Activated CD8-positive, alpha-beta T cell treated with anti-CD3 and anti-CD28 coated beads, Interleukin-2, amount 10 ng/mL, durations not matched to agents 7 days and 5 days (primary cell): ENCODE data around the gene TNFRSF14. TPM values are rescaled to one million over a fixed set of nuclear protein-coding genes. Genes with fewer than 3 reads are reported as not detected.

ENCODE experiments used
- ATAC-seq: fragments of 150-1000 bp; cut with Tn5 transposase; one replicate; pipeline ENCODE4 v1.10.0; 2021; ENCODE audit warnings: moderate library complexity
- CTCF ChIA-PET: fragments of 350-600 bp; sonication (Branson Sonifier 250); formaldehyde crosslinking; loops from one replicate; lab custom pipeline; 2021; ENCODE audit warnings: antibody characterized with exemption; lab: Charles Lee
- POLR2A ChIA-PET: fragments of 350-600 bp; sonication (Branson Sonifier 250); formaldehyde crosslinking; loops from one replicate; lab custom pipeline; 2021; ENCODE audit warnings: antibody characterized with exemption; lab: Charles Lee
- DNase-seq: peaks from one replicate; pipeline ENCODE4 v3.0.0-alpha.2; 2020
- H3K27ac Mint-ChIP-seq: one replicate; pipeline ENCODE4 v1.8.0; 2021; ENCODE audit warnings: mild to moderate bottlenecking, mixed read lengths
- H3K27me3 Mint-ChIP-seq: one replicate; pipeline ENCODE4 v1.8.0; 2021; ENCODE audit warnings: low read depth, mixed read lengths
- H3K36me3 Mint-ChIP-seq: one replicate; pipeline ENCODE4 v1.8.0; 2021; ENCODE audit warnings: low read depth, mixed read lengths
- H3K4me1 Mint-ChIP-seq: one replicate; pipeline ENCODE4 v1.8.0; 2021; ENCODE audit warnings: low read depth, mixed read lengths
- H3K4me3 Mint-ChIP-seq: one replicate; pipeline ENCODE4 v1.8.0; 2021; ENCODE audit warnings: mild to moderate bottlenecking, mixed read lengths
- H3K9me3 Mint-ChIP-seq: one replicate; pipeline ENCODE4 v1.8.0; 2022; ENCODE audit warnings: mixed read lengths; ENCODE audit not compliant: insufficient read depth
- total RNA-seq, 2 experiments: library from RNA; stranded (reverse); gene quantifications; one replicate each; pipeline ENCODE4 v1.2.3, GENCODE V29; 2021

TNFRSF14 gene
- total RNA-seq, 2 experiments from 2014 or later = 85.8 to 86.5 TPM

DNA sequence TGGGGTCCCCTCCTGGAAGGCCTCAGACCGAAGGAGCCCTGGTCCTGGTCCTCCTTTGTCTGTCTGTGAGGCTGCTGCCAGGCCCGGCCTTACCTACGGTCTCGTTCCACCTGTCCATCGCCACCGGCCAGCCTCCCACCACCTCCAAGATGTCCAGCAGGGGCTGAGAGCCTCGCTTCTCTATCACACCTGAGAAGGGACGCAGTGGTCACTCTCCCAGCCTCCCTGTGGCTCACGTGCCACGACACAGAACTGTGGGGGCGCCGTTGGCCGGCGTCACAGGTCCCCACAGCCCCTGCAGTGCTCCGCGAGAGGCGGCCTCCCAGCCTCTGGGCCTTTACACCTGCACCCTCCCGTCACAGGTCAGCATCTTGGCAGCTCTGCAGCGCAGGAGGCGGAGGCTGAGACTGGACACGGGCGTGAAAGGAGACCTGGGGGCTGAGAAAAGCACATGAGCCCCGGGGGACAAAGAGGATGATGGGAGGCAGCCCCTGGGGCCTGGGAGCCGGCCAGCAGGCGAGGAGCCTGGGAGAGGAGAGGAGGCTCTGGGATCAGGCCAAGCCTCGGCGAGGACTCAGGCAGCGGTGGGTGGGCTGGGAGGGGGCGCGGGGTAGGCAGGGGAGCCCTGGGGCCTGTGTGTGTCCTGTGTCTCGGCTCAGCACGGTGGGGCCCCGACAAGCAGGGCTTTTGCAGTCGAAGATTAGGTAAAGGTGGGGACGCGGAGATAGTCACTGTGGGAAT lies 50.9 kb downstream of the TNFRSF14 start:
- CTCF ChIA-PET = no interaction called here

DNA sequence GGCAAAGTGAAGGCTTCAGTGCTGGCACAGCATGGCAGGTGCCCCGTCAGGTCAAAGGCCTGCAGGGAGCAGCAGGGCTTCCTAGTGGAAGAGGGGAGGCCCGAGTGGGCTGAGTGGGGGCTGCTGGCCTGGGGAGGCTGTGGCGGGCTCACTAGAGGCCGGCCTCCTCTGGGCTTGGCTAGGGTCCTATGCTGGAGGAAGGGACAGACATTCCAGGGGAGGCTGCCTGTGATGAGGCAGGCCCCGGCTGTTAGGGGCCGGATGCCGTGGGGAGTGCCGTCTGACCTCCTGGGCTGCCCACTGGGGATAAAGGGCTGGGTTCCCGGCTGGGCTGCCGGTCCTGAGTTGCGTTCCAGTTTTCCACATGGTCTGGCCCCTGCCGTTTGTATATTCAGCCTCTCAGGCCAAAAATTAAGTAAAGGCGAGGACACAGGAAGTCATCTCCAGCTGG lies 51.5 kb downstream of the TNFRSF14 start:
- Mint-ChIP-seq H3K4me3 (no peak overlapping the region), H3K4me1 (no peaks in the 10 kb centered on the region), H3K27me3 (no peaks in the 10 kb centered on the region), H3K27ac (no peak overlapping the region), H3K36me3 (no peaks in the 10 kb centered on the region), H3K9me3 (no peaks in the 10 kb centered on the region)
- DNase-seq = no peak
- ChIA-PET CTCF (no interaction called here), POLR2A (no interaction called here)
- no peak for ATAC-seq

More for the DNA sequence above, 50.9 kb downstream of the TNFRSF14 start:
- Mint-ChIP-seq H3K4me3 (no peak overlapping the region), H3K27ac (no peak overlapping the region), H3K36me3 (no peaks in the 10 kb centered on the region), H3K9me3 (no peaks in the 10 kb centered on the region), H3K4me1 (no peaks in the 10 kb centered on the region), H3K27me3 (no peaks in the 10 kb centered on the region)
- ATAC-seq (no peak), DNase-seq (no peak)
- POLR2A ChIA-PET = no interaction called here

GRCh38 chr1:2609319-2610035 lies 53.3 kb downstream of the TNFRSF14 start:
- no peaks in the 10 kb centered on the region for H3K27me3 Mint-ChIP-seq
- no peak overlapping the region for H3K4me3 Mint-ChIP-seq
- CTCF ChIA-PET = no interaction called here
- DNase-seq = no peak
- ATAC-seq = no peak
- H3K27ac Mint-ChIP-seq = no peak overlapping the region
- POLR2A ChIA-PET = no interaction called here
- H3K9me3 Mint-ChIP-seq = no peaks in the 10 kb centered on the region
- no peaks in the 10 kb centered on the region for H3K36me3 Mint-ChIP-seq
- no peaks in the 10 kb centered on the region for H3K4me1 Mint-ChIP-seq

GRCh38 chr1:2610036-2610959 lies 54.1 kb downstream of the TNFRSF14 start:
- no peak for ATAC-seq
- Mint-ChIP-seq H3K4me3 (no peak overlapping the region), H3K9me3 (peaks cover 4% of the 10 kb centered on the region), H3K27ac (no peak overlapping the region), H3K27me3 (no peaks in the 10 kb centered on the region), H3K36me3 (no peaks in the 10 kb centered on the region), H3K4me1 (no peaks in the 10 kb centered on the region)
- DNase-seq = no peak
- ChIA-PET POLR2A (no interaction called here), CTCF (no interaction called here)

DNA sequence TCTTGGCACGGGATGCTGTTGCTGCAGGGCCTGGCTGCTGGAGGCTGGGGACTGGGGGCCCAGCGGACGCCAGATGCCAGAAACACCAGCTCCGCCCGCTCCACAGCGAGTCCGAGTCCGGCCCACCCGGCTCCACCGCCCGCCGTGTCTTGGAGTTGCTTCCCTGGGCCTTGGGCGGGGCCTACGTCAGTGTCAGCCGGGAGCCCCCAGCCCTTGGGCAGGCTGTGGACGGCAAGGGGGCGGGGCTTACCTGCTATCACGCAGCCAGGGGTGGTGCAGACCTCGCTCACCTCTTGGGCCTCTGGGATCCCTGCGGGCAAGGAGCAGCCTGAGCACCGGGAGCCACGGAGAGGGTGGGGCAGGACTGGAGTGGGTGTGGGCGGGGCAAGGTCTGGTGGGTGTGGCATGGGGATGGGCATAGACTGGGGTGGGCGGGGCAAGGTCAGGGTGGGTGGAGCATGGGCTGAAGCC lies 54.9 kb downstream of the TNFRSF14 start:
- Mint-ChIP-seq H3K27ac (no peak overlapping the region), H3K4me3 (no peak overlapping the region), H3K36me3 (no peaks in the 10 kb centered on the region), H3K27me3 (no peaks in the 10 kb centered on the region), H3K4me1 (no peaks in the 10 kb centered on the region), H3K9me3 (peaks cover 10% of the 10 kb centered on the region)
- ATAC-seq (peak; percentile 64), DNase-seq (no peak)
- ChIA-PET POLR2A (no interaction called here), CTCF (no interaction called here)

GRCh38 chr1:2611621-2612437 lies 55.7 kb downstream of the TNFRSF14 start:
- POLR2A ChIA-PET = no interaction called here

GRCh38 chr1:2612591-2613365 lies 56.6 kb downstream of the TNFRSF14 start:
- ChIA-PET POLR2A (no interaction called here), CTCF (no interaction called here)
- Mint-ChIP-seq H3K4me1 (peaks cover 3% of the 10 kb centered on the region), H3K27ac (no peak overlapping the region), H3K27me3 (no peaks in the 10 kb centered on the region), H3K4me3 (no peak overlapping the region), H3K36me3 (no peaks in the 10 kb centered on the region), H3K9me3 (peaks cover 17% of the 10 kb centered on the region)
- DNase-seq (no peak), ATAC-seq (no peak)

More at GRCh38 chr1:2611621-2612437, 55.7 kb downstream of the TNFRSF14 start:
- no peak overlapping the region for H3K27ac Mint-ChIP-seq
- ATAC-seq (no peak), DNase-seq (no peak)
- peaks cover 17% of the 10 kb centered on the region for H3K9me3 Mint-ChIP-seq
- H3K4me1 Mint-ChIP-seq = peaks cover 3% of the 10 kb centered on the region
- no peaks in the 10 kb centered on the region for H3K27me3 Mint-ChIP-seq
- CTCF ChIA-PET = no interaction called here
- no peaks in the 10 kb centered on the region for H3K36me3 Mint-ChIP-seq
- no peak overlapping the region for H3K4me3 Mint-ChIP-seq

Other genes starting within 250 kb of the TNFRSF14 start
- gene MORN1, start 164.8 kb upstream of the TNFRSF14 start, total RNA-seq = 1 to 10 TPM; 6.2 to 7.9 TPM
- 100 to 1,000 TPM; 148 to 151 TPM for gene RER1, start 164.5 kb upstream of the TNFRSF14 start, total RNA-seq
- 10 to 100 TPM; 10.3 to 12.3 TPM for gene PEX10, start 143.8 kb upstream of the TNFRSF14 start, total RNA-seq
- 10 to 100 TPM in 1 of 2 experiments, 1 to 10 TPM in 1; 9.8 to 11.8 TPM for gene PLCH2, start 80.1 kb upstream of the TNFRSF14 start, total RNA-seq
- 10 to 100 TPM; 55.9 to 66.8 TPM for gene PANK4, start 29.8 kb upstream of the TNFRSF14 start, total RNA-seq
- gene HES5, start 26.1 kb upstream of the TNFRSF14 start, total RNA-seq = not detected
- gene PRXL2B, start 30.4 kb downstream of the TNFRSF14 start, total RNA-seq = 10 to 100 TPM; 35.6 to 40.6 TPM
- 1 to 10 TPM; 3.7 to 4.0 TPM for gene MMEL1, start 76.6 kb downstream of the TNFRSF14 start, total RNA-seq
- gene TTC34, start 245.3 kb downstream of the TNFRSF14 start, total RNA-seq = under 1 TPM; 0.82 to 0.86 TPM